NOMO-1 treated with DMSO at 0.1 percent for 48 hours (cell line): Measurements from ENCODE around the gene DCDC1.

ENCODE experiments used
- DNase-seq: peaks from one replicate; lab custom pipeline; 2025; ENCODE audit not compliant: unreplicated experiment; lab: John Stamatoyannopoulos, UW

Gene DCDC1

DNA sequence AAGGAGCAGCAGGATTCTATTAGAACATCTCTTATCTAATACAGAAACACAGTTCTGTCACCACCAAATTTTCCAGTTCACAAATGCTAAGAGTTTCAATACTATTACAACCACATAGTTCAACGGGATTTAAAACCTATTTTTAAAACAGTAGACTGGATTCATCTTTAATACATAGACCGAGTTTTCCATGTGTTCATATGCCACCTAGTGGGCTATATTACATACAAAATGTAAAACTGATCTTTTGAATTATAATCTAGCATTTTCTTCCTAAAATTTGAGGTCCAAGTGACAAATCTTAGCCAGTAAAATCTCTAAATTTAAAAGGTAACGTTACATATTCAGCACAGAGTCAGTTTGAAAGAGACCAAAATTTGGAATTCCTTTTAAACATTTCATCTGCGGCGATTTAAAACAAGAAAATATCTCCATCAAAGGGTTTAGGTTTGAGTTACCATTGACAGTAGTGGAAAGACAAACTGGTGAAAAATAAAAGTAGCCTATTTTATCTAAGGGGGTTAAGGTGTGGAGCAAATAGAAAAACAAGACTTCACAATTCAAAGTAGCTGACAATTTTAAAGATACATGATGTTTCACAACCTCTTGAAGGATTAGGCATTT is 514.0 kb downstream of the DCDC1 start:
- peak; percentile 9 for DNase-seq

DNA sequence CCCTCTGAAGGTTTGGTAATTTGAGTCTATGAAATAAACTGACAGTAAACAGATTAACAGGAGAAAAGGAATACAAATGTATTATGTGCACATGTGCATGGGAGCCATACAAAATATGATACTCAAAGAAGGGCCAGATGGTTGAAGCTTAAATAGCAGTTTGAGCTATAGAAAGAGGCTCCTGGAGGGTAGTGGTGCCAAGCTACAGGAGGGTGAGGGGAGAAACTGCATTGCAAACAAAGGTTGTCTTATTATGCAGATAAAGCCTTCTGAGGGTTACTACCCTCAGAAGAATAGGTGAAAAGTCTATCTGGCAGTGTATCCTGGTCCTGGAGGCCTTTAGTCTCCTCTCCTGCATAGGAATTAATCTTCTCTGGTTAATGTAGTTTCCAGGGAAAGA is 516.1 kb downstream of the DCDC1 start:
- no peak for DNase-seq

DNA sequence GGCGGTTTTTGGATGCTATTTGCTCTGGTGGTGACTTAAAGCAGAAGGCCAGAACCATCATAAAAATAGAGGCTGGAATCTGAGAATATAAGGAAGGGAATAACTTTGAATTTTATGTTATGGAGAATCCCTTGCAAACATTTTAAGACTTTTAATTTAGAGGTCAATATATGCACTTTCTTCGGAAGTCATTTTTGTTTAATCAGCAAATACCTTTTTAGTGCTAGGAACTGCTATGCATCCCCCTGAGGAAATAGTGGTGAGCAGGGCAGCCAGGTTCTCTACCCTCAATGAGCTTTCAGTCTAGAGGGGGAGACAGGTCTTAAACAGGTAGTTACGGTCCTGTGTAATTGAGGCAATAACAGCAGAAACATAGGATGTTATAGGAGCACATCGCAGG is 516.9 kb downstream of the DCDC1 start:
- no peak for DNase-seq

DNA sequence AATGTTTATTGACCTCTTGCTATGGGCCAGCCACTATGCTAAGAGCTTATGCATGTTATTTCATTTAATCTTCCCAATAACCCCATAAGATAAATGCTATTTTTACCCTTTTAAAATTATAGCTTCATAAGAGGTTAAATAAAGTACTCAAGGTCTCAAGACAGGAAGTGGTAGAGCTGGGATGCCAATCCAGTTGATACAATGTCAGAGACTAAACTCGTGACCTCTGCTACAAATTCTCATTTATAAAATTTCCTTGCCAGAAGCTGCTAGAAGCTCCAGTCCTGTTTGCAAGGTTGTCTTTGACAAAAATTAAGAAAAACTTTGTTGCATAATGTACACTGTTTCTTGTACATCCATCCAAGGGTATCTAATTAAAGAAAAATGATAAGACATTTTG is 517.4 kb downstream of the DCDC1 start:
- no peak for DNase-seq

DNA sequence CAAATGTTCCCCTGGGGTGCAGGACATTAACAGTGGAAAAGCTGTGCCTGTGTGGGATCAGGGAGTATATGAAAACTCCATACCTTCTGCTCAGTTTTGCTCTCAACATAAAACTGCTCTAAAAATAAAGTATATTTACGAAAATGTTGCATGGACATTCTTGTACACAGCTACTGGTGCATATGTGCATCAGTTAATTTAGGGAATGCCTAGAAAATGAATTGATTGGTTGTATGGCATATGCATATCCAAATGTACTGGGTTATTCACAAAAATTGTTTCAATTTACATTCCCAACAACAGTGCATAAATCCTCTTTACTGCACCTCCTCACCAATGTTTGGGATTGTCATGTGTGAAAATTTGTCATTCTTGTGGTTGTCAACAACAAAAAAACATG is 532.3 kb downstream of the DCDC1 start:
- DNase-seq = no peak

DNA sequence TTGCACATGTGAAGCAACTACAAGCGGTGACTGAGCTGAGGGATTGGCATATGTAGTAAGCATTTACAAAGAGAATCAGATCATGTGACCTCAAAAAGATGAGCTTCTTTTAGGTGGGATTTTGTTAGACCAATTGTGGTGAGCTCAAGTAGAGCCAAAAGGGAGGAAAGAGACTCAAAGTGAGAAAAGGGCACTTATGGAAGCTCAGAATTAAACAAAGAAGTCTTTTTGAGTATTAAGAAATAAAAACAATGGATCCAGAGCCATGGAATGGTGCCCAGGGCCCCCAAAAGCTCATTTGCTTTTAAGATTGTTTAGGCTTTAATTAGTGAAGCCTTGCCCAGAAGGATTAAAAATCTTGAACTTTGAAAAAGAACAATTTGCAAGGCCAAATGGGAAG is 536.7 kb downstream of the DCDC1 start:
- no peak for DNase-seq

DNA sequence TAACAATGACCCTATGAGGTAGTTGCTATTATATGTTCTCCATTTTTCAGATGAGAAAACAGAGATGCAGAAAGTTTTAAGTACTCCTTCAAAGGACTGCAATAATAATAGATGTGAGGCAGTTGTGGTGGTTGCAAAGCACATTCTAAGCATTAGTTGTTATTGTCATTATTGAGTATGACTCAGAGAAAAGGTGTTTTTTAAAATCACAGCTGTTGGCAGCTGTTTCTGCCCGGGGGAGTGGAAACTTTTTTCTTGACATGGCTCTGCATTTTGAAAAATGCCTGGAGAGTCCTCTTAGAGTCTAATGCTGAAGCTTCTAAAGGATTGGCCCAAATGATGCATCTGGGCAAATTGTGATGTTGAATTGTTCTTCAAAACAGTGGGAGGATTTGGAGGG is 538.9 kb downstream of the DCDC1 start:
- DNase-seq = no peak

DNA sequence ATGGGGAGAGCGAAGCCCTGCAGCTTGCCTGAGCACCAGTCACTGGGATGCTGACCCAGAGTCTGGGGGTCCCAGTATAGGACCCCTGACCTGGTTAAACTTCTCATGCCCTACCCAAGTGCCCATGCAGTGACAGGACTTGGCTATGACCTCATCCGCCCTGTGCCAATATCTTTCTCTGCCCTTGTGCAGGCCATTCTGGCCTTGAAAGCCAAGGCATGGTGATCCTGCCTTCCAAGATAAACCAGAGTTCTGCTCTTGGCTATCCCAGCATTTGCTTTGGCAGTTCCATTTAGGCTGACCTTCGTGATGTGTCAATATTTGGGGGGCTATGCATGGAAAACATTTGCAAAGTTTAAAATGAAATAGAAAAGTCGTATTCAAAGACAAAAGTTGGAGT is 542.6 kb downstream of the DCDC1 start:
- no peak for DNase-seq

DNA sequence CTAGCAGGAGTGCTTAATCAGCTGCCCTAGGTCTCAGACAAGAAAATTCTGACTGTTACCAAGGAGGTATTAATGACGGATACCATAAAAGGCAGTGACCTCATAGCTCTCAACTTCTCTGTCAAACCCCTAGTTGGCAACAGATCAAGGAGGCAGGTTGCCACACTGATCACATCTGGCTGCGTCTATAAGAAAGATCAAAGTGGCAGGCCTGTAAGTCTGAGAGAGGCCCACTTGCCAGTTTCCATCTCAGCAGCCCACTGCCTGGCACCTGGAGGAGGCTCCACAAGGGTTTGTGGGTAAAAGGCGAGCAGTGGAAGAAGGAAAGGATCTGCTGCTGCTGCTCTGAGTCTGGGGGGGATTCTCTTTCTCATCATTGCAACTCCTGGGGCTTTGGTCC is 543.8 kb downstream of the DCDC1 start:
- DNase-seq = no peak

DNA sequence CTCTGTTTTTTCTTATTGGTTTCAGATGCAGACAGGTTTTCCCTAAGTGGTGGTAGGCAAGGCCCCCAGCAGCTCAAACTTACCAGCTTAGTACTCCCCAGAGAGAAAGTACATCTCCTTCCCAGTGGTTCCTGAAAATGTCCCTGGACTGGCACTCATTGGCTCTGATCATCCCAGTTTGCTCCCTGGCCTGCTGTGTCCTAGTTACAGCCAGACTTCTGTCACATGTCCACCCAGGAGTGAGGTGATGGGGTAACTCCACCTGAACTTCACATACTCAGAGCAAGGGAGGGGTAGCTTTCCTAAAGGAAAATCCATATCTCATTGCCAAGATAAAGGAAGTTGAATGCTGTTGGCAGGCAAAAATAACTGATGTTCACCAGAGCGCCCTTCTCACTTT is 546.4 kb downstream of the DCDC1 start:
- DNase-seq = no peak

DNA sequence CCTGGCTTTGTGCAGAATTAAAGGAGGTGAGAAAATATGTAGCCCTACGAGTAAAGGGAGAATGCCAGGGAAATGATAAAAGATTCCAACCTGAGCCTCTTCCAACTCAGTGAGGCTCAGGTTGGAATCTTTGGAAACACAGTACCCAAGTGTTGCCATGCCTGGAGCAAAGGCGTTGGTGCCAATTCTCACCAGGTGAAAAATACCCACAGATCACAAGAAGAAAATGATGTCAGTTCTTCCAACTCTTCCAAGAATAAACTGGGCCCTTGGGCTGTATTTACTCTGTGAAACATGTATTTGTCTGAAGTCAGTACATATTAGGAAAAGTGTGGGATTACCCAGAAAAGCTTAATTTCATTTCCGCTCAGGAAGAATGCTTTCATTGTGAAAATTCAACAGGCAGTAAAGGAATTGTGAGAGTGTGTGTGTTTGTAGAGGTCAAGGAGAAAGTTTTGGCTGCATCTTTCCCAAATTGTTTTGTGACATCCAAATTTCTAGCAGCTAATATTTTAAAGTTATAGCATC is 548.0 kb downstream of the DCDC1 start:
- DNase-seq = no peak

DNA sequence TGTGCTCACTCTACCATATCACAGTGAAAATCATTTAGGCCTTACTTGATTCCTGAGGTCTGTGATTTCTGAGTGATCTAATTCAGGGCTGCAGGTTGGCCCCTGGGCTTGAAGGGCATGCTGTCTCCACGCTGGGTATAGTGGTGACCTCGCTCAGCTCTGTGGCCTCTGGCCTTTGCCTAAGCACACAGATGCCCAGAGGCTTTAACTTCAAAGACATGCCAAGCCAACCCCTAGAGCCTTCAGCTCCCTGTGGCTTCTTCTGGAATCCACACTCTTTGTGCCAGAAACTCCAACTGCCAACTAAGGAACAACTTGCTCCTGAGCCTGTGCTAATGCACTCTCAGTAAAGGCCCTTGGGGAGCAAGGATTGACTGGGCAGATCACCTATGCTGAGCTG is 550.8 kb downstream of the DCDC1 start:
- DNase-seq = no peak

DNA sequence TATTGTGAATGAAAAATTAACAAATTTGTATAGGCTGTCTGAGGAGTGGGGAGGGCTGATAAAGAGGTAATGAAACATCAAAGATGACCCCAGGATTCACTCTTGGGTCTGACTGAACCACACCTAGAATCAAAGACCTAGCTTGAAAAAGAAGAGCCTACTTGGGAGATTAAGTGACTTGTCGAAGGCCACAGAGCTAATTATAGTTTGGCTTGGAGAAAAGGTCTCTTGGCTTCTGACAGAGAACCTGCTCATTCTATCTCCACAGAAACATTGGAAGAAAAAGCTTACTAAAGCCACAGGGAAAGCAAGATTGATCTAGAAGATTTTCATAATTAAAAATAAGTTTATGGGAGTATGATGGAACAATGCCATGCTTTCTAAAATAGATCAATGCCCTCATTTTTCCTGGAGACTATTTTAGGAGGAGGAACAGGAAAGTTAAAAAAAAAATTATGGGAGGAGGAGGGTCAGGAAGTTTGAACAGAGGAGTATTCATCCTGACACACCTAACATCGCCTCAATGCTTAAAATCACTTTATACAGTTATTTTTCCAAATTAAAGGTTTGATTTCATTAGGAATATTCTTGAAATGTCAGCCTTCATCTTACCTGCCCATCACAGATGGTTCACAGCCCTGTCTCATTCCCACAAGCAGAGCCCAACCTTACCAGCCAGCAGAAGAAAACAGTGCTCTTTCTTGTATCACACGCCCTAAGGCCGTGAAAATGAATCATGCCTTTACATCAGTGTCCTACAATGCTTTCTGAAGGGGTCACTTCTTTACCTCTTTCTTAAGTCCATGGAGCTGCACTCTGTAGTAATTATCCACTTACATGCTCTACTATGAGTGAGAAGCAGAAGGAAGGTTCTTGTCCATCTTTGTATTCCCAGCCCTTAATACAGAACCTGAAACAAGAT is 552.3 kb downstream of the DCDC1 start:
- DNase-seq = no peak

DNA sequence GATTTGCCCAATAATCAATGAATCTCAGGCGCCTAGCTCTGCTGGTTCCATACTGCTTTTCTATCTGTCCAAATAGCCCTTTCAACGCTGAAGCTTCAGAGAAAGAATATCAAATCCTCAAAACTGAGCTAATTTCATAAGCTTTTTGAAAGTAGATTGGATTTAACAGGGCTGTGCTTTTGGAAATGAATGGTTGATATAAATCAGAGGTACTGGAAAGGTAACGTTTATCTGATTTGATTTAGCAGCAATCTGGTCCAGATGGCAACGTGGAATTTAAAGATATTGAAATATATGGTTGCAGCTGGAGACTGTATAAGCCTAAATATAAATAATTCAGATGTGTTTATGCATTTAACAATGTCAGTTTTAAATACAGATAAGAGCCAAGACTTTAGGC is 553.9 kb downstream of the DCDC1 start:
- DNase-seq = no peak

DNA sequence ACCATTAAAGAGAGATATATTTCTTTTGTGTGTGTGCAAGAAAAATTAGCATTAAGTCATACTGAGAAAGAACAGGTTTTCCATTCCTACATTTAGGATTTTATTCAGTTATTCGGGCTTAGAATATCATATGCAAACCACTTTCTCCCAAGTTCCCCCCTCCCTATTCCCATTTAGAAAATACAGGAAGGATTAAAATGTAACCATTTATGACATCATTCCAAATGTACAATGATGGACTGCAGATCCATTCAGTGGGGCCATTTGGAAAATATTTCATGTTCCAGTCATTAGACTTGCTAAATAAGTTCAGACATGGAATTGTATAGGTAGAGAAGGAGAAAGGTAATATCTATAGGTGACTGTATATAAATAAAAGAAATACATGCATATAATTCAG is 554.8 kb downstream of the DCDC1 start:
- DNase-seq = no peak
